Ectodermal cell (in vitro differentiated cells): ENCODE measurements around the gene TBC1D22A.
"Not testable (repeated sequence)": the region's sequence is repeated elsewhere in the genome, so short reads cannot be mapped to it uniquely, and the experiment has no call there.

Experiments used
- H3K27ac ChIP-seq: 2 replicates; pipeline ENCODE4 v1.7.0; 2013; ENCODE audit warnings: mild to moderate bottlenecking, low read depth, low read length; ENCODE audit not compliant: insufficient read depth, poor library complexity, severe bottlenecking
- H3K27me3 ChIP-seq: 2 replicates; pipeline ENCODE4 v1.7.0; 2013; ENCODE audit warnings: mild to moderate bottlenecking, low read length; ENCODE audit not compliant: insufficient read depth, control insufficient read depth, poor library complexity, severe bottlenecking
- H3K36me3 ChIP-seq: one replicate; pipeline ENCODE4 v1.7.0; 2013; ENCODE audit warnings: low read length; ENCODE audit not compliant: control insufficient read depth, insufficient read depth
- H3K4me1 ChIP-seq: one replicate; pipeline ENCODE4 v1.7.0; 2013; ENCODE audit warnings: low read length; ENCODE audit not compliant: control insufficient read depth, insufficient read depth
- H3K4me3 ChIP-seq: 2 replicates; pipeline ENCODE4 v1.7.0; 2013; ENCODE audit warnings: low read depth, low read length, control low read depth; ENCODE audit not compliant: insufficient read depth
- H3K9me3 ChIP-seq: 2 replicates; pipeline ENCODE4 v1.7.0; 2013; ENCODE audit warnings: mild to moderate bottlenecking, low read length, moderate library complexity; ENCODE audit not compliant: control insufficient read depth
- WGBS, 2 experiments: methylation state at CpG; one replicate each; pipeline ENCODE4 v1.1.7; 2013; ENCODE audit warnings: missing lambda C conversion rate in 2 of 2; 5-methylcytosine and 5-hydroxymethylcytosine counted together

TBC1D22A gene

GRCh38 chr22:46976143-46976542, 213.7 kb downstream of the TBC1D22A start:
- Histone ChIP-seq H3K4me1 (no peaks in the 10 kb centered on the region), H3K4me3 (no peak overlapping the region), H3K27me3 (no peaks in the 10 kb centered on the region), H3K27ac (no peak overlapping the region), H3K9me3 (no peaks in the 10 kb centered on the region), H3K36me3 (no peaks in the 10 kb centered on the region)
- 94 to 97% methylated on average over 13 of the region's 13 CpGs for WGBS, 2 experiments

- H3K27me3 ChIP-seq: no peaks in the 10 kb centered on the region
- no peaks in the 10 kb centered on the region for H3K36me3 ChIP-seq
- WGBS, 2 experiments: 95 to 96% methylated on average over 10 of the region's 10 CpGs
Observed at GRCh38 chr22:46976598-46976997, 214.1 kb downstream of the TBC1D22A start.

GRCh38 chr22:46977656-46978343, 215.3 kb downstream of the TBC1D22A start:
- Histone ChIP-seq H3K9me3 (no peaks in the 10 kb centered on the region), H3K36me3 (no peaks in the 10 kb centered on the region), H3K27ac (no peak overlapping the region), H3K4me3 (no peak overlapping the region), H3K4me1 (no peaks in the 10 kb centered on the region), H3K27me3 (no peaks in the 10 kb centered on the region)
- WGBS, 2 experiments: 93 to 95% methylated on average over 14 of the region's 14 CpGs

More at GRCh38 chr22:46976598-46976997, 214.1 kb downstream of the TBC1D22A start:
- H3K4me1 ChIP-seq: no peaks in the 10 kb centered on the region
- no peak overlapping the region for H3K4me3 ChIP-seq
- H3K9me3 ChIP-seq: no peaks in the 10 kb centered on the region
- no peak overlapping the region for H3K27ac ChIP-seq

GRCh38 chr22:46978668-46979067, 216.2 kb downstream of the TBC1D22A start:
- H3K9me3 ChIP-seq, H3K27me3 ChIP-seq, H3K27ac ChIP-seq, H3K4me3 ChIP-seq, H3K4me1 ChIP-seq, H3K36me3 ChIP-seq: not testable (repeated sequence)
- WGBS, 2 experiments: 93 to 95% methylated on average over 11 to 12 of the region's 12 CpGs

GRCh38 chr22:46979506-46979905, 217.1 kb downstream of the TBC1D22A start:
- Histone ChIP-seq H3K27me3 (no peaks in the 10 kb centered on the region), H3K36me3 (no peaks in the 10 kb centered on the region), H3K4me3 (no peak overlapping the region), H3K27ac (no peak overlapping the region), H3K9me3 (no peaks in the 10 kb centered on the region), H3K4me1 (no peaks in the 10 kb centered on the region)
- 95 to 98% methylated on average over 12 of the region's 12 CpGs for WGBS, 2 experiments

- 93% methylated on average over 3 of the region's 3 CpGs for WGBS, 2 experiments
Observed at GRCh38 chr22:46980392-46980791, 217.9 kb downstream of the TBC1D22A start.

GRCh38 chr22:46982635-46983034, 220.2 kb downstream of the TBC1D22A start:
- no peak overlapping the region for H3K27ac ChIP-seq
- WGBS, 2 experiments: 96 to 97% methylated on average over 14 of the region's 14 CpGs
- H3K36me3 ChIP-seq: no peaks in the 10 kb centered on the region
- H3K4me3 ChIP-seq: no peak overlapping the region
- no peaks in the 10 kb centered on the region for H3K27me3 ChIP-seq
- no peaks in the 10 kb centered on the region for H3K4me1 ChIP-seq
- H3K9me3 ChIP-seq: no peaks in the 10 kb centered on the region

More at GRCh38 chr22:46980392-46980791, 217.9 kb downstream of the TBC1D22A start:
- Histone ChIP-seq H3K4me3 (no peak overlapping the region), H3K27ac (no peak overlapping the region), H3K27me3 (no peaks in the 10 kb centered on the region), H3K36me3 (no peaks in the 10 kb centered on the region), H3K4me1 (no peaks in the 10 kb centered on the region), H3K9me3 (no peaks in the 10 kb centered on the region)

GRCh38 chr22:46983046-46983445, 220.6 kb downstream of the TBC1D22A start:
- Histone ChIP-seq H3K27me3 (no peaks in the 10 kb centered on the region), H3K36me3 (no peaks in the 10 kb centered on the region), H3K4me1 (no peaks in the 10 kb centered on the region), H3K9me3 (no peaks in the 10 kb centered on the region), H3K27ac (no peak overlapping the region), H3K4me3 (no peak overlapping the region)
- WGBS, 2 experiments: 94 to 96% methylated on average over 4 of the region's 4 CpGs

GRCh38 chr22:46984751-46985506, 222.5 kb downstream of the TBC1D22A start:
- H3K4me3 ChIP-seq: no peak overlapping the region
- H3K27ac ChIP-seq: no peak overlapping the region
- no peaks in the 10 kb centered on the region for H3K4me1 ChIP-seq
- H3K27me3 ChIP-seq: no peaks in the 10 kb centered on the region
- H3K36me3 ChIP-seq: no peaks in the 10 kb centered on the region
- no peaks in the 10 kb centered on the region for H3K9me3 ChIP-seq
- WGBS, 2 experiments: 89% methylated on average over 16 of the region's 16 CpGs

GRCh38 chr22:46985507-46985882, 223.0 kb downstream of the TBC1D22A start:
- no peaks in the 10 kb centered on the region for H3K36me3 ChIP-seq
- no peaks in the 10 kb centered on the region for H3K4me1 ChIP-seq
- H3K27me3 ChIP-seq: no peaks in the 10 kb centered on the region
- no peak overlapping the region for H3K4me3 ChIP-seq
- H3K9me3 ChIP-seq: no peaks in the 10 kb centered on the region
- H3K27ac ChIP-seq: no peak overlapping the region
- 94 to 97% methylated on average over 8 of the region's 8 CpGs for WGBS, 2 experiments
